DND-41 (cell line): ENCODE results near the gene WWTR1.

Source experiments
- CTCF ChIP-seq: IDR thresholded peaks from 2 replicates; pipeline ENCODE4 v1.5.1; 2012; ENCODE audit warnings: borderline replicate concordance, low read length, moderate library complexity, mild to moderate bottlenecking; ENCODE audit not compliant: poor library complexity, severe bottlenecking; ENCODE audit errors: extremely low read depth
- EZH2 ChIP-seq: IDR thresholded peaks from 3 replicates; pipeline ENCODE4 v1.6.1; 2012; ENCODE audit warnings: borderline replicate concordance, low read depth, mild to moderate bottlenecking, moderate library complexity, low read length, inconsistent platforms; ENCODE audit not compliant: severe bottlenecking

GRCh38 chr3:149493315-149494021 is 164.4 kb downstream of the WWTR1 start:
- no peak for TF ChIP-seq CTCF
- no peak for TF ChIP-seq EZH2
